Mucosa of stomach (tissue), 1 donor: Measurements from ENCODE around the gene AVEN.
"Not testable (repeated sequence)": the region's sequence is repeated elsewhere in the genome, so short reads cannot be mapped to it uniquely, and the experiment has no call there.

Experiments
- H3K27me3 ChIP-seq: one replicate; pipeline ENCODE4 v1.7.0; 2013; ENCODE audit warnings: mild to moderate bottlenecking, low read length; ENCODE audit not compliant: control insufficient read depth, insufficient read depth
- H3K36me3 ChIP-seq: one replicate; pipeline ENCODE4 v1.7.0; 2013; ENCODE audit warnings: low read length; ENCODE audit not compliant: control insufficient read depth, insufficient read depth
- H3K4me1 ChIP-seq: one replicate; pipeline ENCODE4 v1.7.0; 2013; ENCODE audit warnings: mild to moderate bottlenecking, low read length; ENCODE audit not compliant: control insufficient read depth, insufficient read depth
- H3K4me3 ChIP-seq: one replicate; pipeline ENCODE4 v1.7.0; 2013; ENCODE audit warnings: low read length
- H3K9ac ChIP-seq: one replicate; pipeline ENCODE4 v1.7.0; 2013; ENCODE audit warnings: mild to moderate bottlenecking, low read length, moderate library complexity
- H3K9me3 ChIP-seq: one replicate; pipeline ENCODE4 v1.7.0; 2013; ENCODE audit warnings: mild to moderate bottlenecking, low read length, moderate library complexity; ENCODE audit not compliant: control insufficient read depth
- donor health status: Pancreatic carcinoma.

AVEN gene

DNA sequence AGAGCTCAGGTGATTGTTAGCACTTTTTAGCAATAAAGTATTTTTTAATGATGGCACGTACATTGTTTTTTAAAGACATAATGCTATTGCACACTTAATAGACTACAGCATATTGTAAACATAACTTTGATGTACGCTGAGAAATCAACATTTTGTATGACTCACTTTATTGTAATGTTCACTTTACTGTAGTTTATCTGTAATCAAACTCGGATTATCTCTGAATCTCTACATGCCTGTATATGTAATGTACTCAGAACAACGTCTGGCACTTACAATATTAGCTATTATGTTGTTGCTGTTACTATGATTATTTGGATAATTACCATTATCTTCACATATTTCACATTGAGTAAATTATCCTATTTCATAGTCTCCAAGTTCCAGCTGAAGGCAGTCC lies 208.7 kb downstream of the AVEN start:
- Histone ChIP-seq H3K27me3 (no peaks in the 10 kb centered on the region), H3K9me3 (no peaks in the 10 kb centered on the region), H3K36me3 (no peaks in the 10 kb centered on the region), H3K4me3 (no peak overlapping the region), H3K9ac (no peak overlapping the region), H3K4me1 (no peaks in the 10 kb centered on the region)

DNA sequence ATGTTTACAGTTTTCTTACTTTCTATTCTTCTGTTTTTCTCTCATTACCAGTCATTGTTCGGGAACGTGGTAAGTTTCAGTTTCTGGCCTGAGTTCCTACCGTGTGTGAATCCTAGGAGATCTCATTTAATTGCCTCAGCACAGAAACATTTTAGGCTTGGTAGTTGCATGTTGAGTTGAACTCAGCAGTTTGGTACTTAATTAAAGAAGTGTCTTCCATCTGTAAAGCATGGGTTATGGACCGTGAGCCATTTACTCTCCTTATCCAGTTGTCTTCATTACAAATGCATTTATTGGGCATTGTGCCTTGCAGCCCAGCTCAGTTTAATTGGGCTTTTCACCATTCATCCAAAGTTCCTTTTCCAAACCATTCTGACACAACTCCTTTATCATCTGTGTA lies 212.8 kb downstream of the AVEN start:
- Histone ChIP-seq H3K27me3 (no peaks in the 10 kb centered on the region), H3K9ac (no peak overlapping the region), H3K9me3 (no peaks in the 10 kb centered on the region), H3K36me3 (no peaks in the 10 kb centered on the region), H3K4me3 (no peak overlapping the region), H3K4me1 (no peaks in the 10 kb centered on the region)

DNA sequence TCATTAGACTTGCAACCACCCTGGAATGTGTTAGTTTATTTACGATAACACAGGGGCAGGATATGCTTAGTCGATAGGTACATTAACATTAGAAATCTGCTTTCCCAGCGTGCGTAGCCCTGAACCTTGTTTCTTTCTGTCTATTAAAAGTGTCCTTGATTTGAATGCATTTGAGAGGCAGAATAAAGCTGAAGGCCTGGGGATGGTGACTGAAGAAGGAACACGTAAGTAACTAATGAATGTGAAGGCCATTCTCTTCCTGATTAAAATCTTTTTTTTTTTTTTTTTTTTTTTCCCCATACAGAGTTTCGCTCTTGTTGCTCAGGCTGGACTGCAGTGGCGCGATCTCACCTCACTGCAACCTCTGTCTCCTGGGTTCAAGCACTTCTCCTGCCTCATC lies 213.6 kb downstream of the AVEN start:
- Histone ChIP-seq H3K4me1 (no peaks in the 10 kb centered on the region), H3K9ac (no peak overlapping the region), H3K27me3 (no peaks in the 10 kb centered on the region), H3K9me3 (no peaks in the 10 kb centered on the region), H3K36me3 (no peaks in the 10 kb centered on the region), H3K4me3 (no peak overlapping the region)

DNA sequence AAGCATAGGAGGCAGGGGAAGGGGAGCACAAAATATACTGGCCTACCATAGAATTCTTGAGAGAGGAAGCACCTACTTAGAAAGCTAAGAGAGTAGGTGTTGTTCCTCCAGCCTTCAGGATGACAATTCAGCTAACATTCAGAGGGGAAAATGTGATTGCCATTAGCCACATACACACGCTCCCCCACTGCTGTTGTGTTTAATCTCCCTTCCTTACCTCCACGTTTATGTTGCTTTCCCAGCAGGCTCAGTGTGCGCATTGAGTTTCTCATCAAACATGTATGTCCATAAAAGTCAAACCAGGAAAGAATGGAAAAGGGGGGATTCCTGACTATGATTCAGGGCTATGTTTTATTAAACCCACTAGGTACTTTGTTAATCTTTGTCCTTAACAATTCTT lies 215.9 kb downstream of the AVEN start:
- Histone ChIP-seq H3K4me1 (no peaks in the 10 kb centered on the region), H3K36me3 (no peaks in the 10 kb centered on the region), H3K27me3 (no peaks in the 10 kb centered on the region), H3K4me3 (no peak overlapping the region), H3K9me3 (no peaks in the 10 kb centered on the region), H3K9ac (no peak overlapping the region)

DNA sequence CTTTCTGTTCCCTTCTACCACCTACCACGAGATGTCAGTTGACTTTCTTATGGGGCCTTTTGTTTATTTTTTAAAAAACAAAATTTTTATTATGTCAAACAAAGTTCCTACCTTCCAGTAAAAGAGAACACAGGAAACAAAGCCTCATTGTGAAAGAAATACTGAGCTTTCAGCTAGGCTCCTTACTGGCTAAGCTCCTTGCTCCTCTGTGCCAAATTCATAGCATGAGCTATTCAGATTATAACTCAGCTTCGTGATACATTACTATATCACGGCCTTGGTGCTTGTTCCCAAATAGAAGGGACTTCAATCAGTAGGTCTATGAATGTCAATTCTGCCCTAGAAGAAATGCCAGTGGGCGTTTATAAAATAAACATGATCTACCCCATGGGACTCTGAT lies 216.5 kb downstream of the AVEN start:
- no peak overlapping the region for H3K4me3 ChIP-seq
- H3K9me3 ChIP-seq, result no peaks in the 10 kb centered on the region
- H3K4me1 ChIP-seq, result no peaks in the 10 kb centered on the region
- no peaks in the 10 kb centered on the region for H3K27me3 ChIP-seq
- H3K36me3 ChIP-seq, result no peaks in the 10 kb centered on the region
- no peak overlapping the region for H3K9ac ChIP-seq

DNA sequence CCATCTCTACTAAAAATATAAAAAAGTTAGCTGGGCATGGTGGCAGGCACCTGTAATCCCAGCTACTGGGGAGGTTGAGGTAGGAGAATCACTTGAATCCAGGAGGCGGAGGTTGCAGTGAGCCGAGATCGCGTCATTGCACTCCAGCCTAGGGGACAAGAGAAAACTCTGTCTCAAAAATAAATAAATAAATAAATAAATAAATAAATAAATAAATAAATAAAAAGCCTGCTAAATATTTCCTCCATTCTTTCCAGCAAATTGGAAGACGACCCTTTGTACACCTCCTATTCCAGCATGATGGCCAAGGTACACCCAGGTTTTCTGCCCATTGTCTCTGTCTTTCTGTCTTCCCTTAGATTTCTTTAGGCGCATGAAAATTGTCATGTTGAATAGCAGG lies 219.5 kb downstream of the AVEN start:
- H3K36me3 ChIP-seq, H3K4me1 ChIP-seq: not testable (repeated sequence)

More for the DNA sequence above, 219.5 kb downstream of the AVEN start:
- not testable (repeated sequence) for H3K9me3 ChIP-seq, H3K9ac ChIP-seq, H3K4me3 ChIP-seq, H3K27me3 ChIP-seq
